CD14-positive monocyte (primary cell): ENCODE data around the gene SCRN2. TPM values are rescaled to one million over a fixed set of nuclear protein-coding genes. Genes with fewer than 3 reads are reported as not detected.

Experiments used
- DNase-seq, 3 donors: peaks; one replicate each; pipeline ENCODE4 v3.0.0-alpha.2; 2011 to 2022
- H2AFZ ChIP-seq: 2 replicates; pipeline ENCODE4 v1.6.0; 2012; ENCODE audit warnings: mild to moderate bottlenecking, low read depth, low read length, inconsistent platforms; ENCODE audit not compliant: insufficient read depth, poor library complexity, severe bottlenecking
- H3K27ac ChIP-seq, 2 donors: 1 replicate in 1 of 2; 2 replicates in 1 of 2; pipeline ENCODE4 v1.5.1; 2012 to 2013; ENCODE audit warnings: low read length in 2 of 2, control low read depth in 1 of 2, inconsistent platforms in 1 of 2, low read depth in 1 of 2, mild to moderate bottlenecking in 1 of 2
- H3K27me3 ChIP-seq, 2 donors: one replicate each; pipeline versions ENCODE4 v1.6.0 to v1.6.1; 2011 to 2013; ENCODE audit warnings: low read length in 2 of 2; ENCODE audit not compliant: control insufficient read depth in 2 of 2, insufficient read depth in 2 of 2
- H3K36me3 ChIP-seq, 2 donors: replicated peaks in 1 of 2; 1 replicate in 1 of 2; 2 replicates in 1 of 2; pipeline versions ENCODE4 v1.5.1 to v1.6.1; 2012 to 2013; ENCODE audit warnings: low read length in 2 of 2, control low read depth in 1 of 2, inconsistent platforms in 1 of 2, mild to moderate bottlenecking in 1 of 2; ENCODE audit not compliant: insufficient read depth in 2 of 2, control insufficient read depth in 1 of 2
- H3K4me1 ChIP-seq, 2 donors: 1 replicate in 1 of 2; 2 replicates in 1 of 2; pipeline versions ENCODE4 v1.5.1 to v1.6.1; 2012 to 2013; ENCODE audit warnings: low read length in 2 of 2, control low read depth in 1 of 2, inconsistent platforms in 1 of 2, mild to moderate bottlenecking in 1 of 2, moderate library complexity in 1 of 2; ENCODE audit not compliant: insufficient read depth in 2 of 2, control insufficient read depth in 1 of 2
- H3K4me2 ChIP-seq: replicated peaks from 2 replicates; pipeline ENCODE3; 2012; ENCODE audit warnings: low read length, moderate library complexity, mild to moderate bottlenecking; ENCODE audit not compliant: poor library complexity, severe bottlenecking; ENCODE audit errors: extremely low read depth
- H3K4me3 ChIP-seq, 3 experiments: fragments of 200-600 bp in 1 of 3; sonication (generic) in 1 of 3; replicated peaks in 1 of 3; 1 replicate in 2 of 3; 2 replicates in 1 of 3; pipeline ENCODE4 v1.5.1; 2011 to 2013; ENCODE audit warnings: low read length in 3 of 3, mild to moderate bottlenecking in 3 of 3, control low read depth in 2 of 3, low read depth in 2 of 3, inconsistent platforms in 1 of 3, moderate library complexity in 1 of 3
- H3K79me2 ChIP-seq: 2 replicates; pipeline ENCODE4 v1.6.0; 2012; ENCODE audit warnings: mild to moderate bottlenecking, control low read depth, inconsistent platforms, low read length, moderate library complexity; ENCODE audit not compliant: insufficient read depth
- H3K9ac ChIP-seq: 2 replicates; pipeline ENCODE4 v1.6.0; 2017; ENCODE audit warnings: low read length, mild to moderate bottlenecking; ENCODE audit not compliant: insufficient read depth, poor library complexity, severe bottlenecking
- H3K9me3 ChIP-seq, 2 donors: replicated peaks in 1 of 2; 1 replicate in 1 of 2; 2 replicates in 1 of 2; pipeline versions ENCODE4 v1.5.1 to v1.6.1; 2012 to 2013; ENCODE audit warnings: low read length in 2 of 2, control low read depth in 1 of 2; ENCODE audit not compliant: control insufficient read depth in 1 of 2, insufficient read depth in 1 of 2
- H4K20me1 ChIP-seq: 2 replicates; pipeline ENCODE4 v1.6.0; 2012; ENCODE audit warnings: mild to moderate bottlenecking, low read length, control low read depth, moderate library complexity; ENCODE audit not compliant: insufficient read depth
- H3K27ac Mint-ChIP-seq, 7 donors: one replicate each; pipeline ENCODE4 v1.8.0; 2020; ENCODE audit warnings: mild to moderate bottlenecking in 7 of 7, mixed read lengths in 7 of 7, moderate library complexity in 6 of 7, inconsistent platforms in 2 of 7
- H3K27me3 Mint-ChIP-seq, 3 donors: one replicate each; pipeline ENCODE4 v1.8.0; 2021 to 2022; ENCODE audit warnings: low read depth in 3 of 3, mild to moderate bottlenecking in 3 of 3, mixed read lengths in 3 of 3, moderate library complexity in 3 of 3, inconsistent platforms in 1 of 3
- H3K36me3 Mint-ChIP-seq, 2 donors: one replicate each; pipeline ENCODE4 v1.8.0; 2020; ENCODE audit warnings: mixed read lengths in 2 of 2, inconsistent platforms in 1 of 2, mild to moderate bottlenecking in 1 of 2
- H3K4me1 Mint-ChIP-seq: one replicate; pipeline ENCODE4 v1.8.0; 2020; ENCODE audit warnings: mild to moderate bottlenecking, mixed read lengths
- H3K4me3 Mint-ChIP-seq, 2 donors: one replicate each; pipeline ENCODE4 v1.8.0; 2020; ENCODE audit warnings: mild to moderate bottlenecking in 2 of 2, mixed read lengths in 2 of 2, moderate library complexity in 1 of 2
- H3K9me3 Mint-ChIP-seq, 7 donors: one replicate each; pipeline ENCODE4 v1.8.0; 2020 to 2022; ENCODE audit warnings: mixed read lengths in 7 of 7, mild to moderate bottlenecking in 6 of 7, moderate library complexity in 6 of 7, inconsistent platforms in 2 of 7
- CTCF ChIP-seq: fragments of 200-600 bp; IDR thresholded peaks from one replicate; pipeline ENCODE4 v1.8.0; 2022; ENCODE audit warnings: antibody characterized with exemption, mild to moderate bottlenecking
- WGBS: methylation state at CpG from one replicate; pipeline ENCODE4 v1.1.5; 2013; ENCODE audit warnings: missing lambda C conversion rate; ENCODE audit not compliant: insufficient coverage; 5-methylcytosine and 5-hydroxymethylcytosine counted together
- intact Hi-C, 2 donors: fragments of 100-400 bp; cut with micrococcal nuclease; formaldehyde crosslinking; loops; one replicate each; pipeline versions ENCODE4 v1.15.0 to v1.15.1; 2023
- polyA plus RNA-seq, 3 donors: library from polyadenylated mRNA; depleted of rRNA in 1 of 3; unstranded in 2 of 3; stranded (reverse) in 1 of 3; fragments of 300-500 nt in 2 of 3; fragments of >200 nt in 1 of 3; fragmentation: Illumina TruSeq in 2 of 3; gene quantifications; 1 replicate in 2 of 3; 2 replicates in 1 of 3; pipeline ENCODE4 v1.2.3, GENCODE V29; 2012 to 2021

SCRN2 gene
- polyA plus RNA-seq, 3 donors = 13.2 to 45.1 (median 14.5) TPM

DNA sequence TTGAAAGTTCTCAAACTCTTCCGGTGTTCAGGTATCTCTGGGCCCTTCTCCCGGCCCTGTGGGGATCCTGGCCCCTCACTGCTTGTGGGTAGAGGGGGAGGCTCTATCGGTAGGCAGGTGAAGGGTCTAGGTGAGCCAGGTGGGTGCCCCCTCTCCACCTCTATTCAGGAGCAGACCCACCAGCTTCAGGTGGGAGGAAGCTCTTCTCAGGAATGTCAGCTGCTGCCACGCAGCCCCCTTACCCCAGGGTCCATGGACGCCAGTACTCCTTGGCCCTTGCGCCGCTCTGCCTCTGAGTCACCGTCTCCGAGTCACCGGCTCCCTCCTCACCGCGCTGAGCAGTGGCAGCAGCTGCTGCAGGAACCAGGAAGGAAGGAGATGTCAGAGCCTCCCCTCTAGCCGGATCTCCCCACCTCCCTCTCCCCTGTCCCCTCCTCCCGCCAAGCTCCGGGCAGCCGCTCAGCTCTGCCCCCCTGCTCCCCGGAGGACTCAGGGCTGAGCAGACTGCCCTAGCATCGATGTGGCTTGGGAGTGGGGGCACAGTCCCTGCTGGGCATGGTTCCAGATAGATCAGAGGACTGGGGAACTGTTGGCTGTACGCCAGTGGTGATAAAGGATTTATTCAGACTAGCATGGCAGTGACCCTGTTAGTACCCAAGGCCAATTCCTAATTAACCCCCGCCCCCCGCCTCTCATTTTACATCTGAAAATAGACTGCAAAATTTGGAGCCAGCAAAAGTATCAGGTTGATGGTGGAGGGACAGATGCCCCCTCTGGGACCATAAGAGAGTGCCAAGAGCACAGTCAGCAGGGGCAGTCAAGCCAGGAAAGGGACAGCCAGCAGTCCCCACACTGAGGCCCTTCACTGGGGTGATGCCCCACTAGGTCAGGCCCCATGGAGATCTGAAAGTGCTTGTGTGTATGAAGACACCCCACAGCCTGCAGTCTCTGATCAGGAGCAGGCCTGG, 19.4 kb downstream of the SCRN2 start, which contains the start of gene OSBPL7:
OSBPL7 (minus strand) TSS at position 371 of the 968 bp plus-strand sequence. CDS start 1,516 bp downstream, outside the sequence.
- H3K9ac ChIP-seq = peak within 1 kb of the TSS; percentile 73
- Mint-ChIP-seq H3K36me3 (peaks cover 47 to 62% of the 10 kb centered on the region in 2 donors), H3K4me3 (peak within 1 kb of the TSS; percentile 81 to 93), H3K4me1 (peaks cover 29% of the 10 kb centered on the region), H3K27me3 (no peaks in the 10 kb centered on the region), H3K9me3 (no peaks in the 10 kb centered on the region), H3K27ac (peak within 1 kb of the TSS; percentile 79 to 88 (median 85))
- TF ChIP-seq CTCF = no peak
- H3K36me3 ChIP-seq = peaks cover 49 to 64% of the 10 kb centered on the region in 2 donors
- peak within 1 kb of the TSS; percentile 80 for H3K4me2 ChIP-seq
- H3K4me3 ChIP-seq = peak within 1 kb of the TSS; percentile 50 to 82 (median 51)
- H3K79me2 ChIP-seq = peaks cover 8% of the 10 kb centered on the region
- DNase-seq = peak; percentile 81 to 89 (median 84)
- intact Hi-C loops = no loop called here
- peak within 1 kb of the TSS; percentile 14 to 78 for H3K27ac ChIP-seq
- H3K27me3 ChIP-seq = no peaks in the 10 kb centered on the region
- H3K9me3 ChIP-seq = no peaks in the 10 kb centered on the region
- H3K4me1 ChIP-seq = peaks cover 22 to 25% of the 10 kb centered on the region in 2 donors
- H4K20me1 ChIP-seq = no peaks in the 10 kb centered on the region
- 0% methylated on average over 11 of the region's 21 CpGs for WGBS
- peak within 1 kb of the TSS; percentile 87 for H2AFZ ChIP-seq

GRCh38 chr17:47821031-47821423, 20.0 kb downstream of the SCRN2 start:
- H2AFZ ChIP-seq = peak overlapping the region; percentile 87
- peaks cover 8% of the 10 kb centered on the region for H3K79me2 ChIP-seq
- TF ChIP-seq CTCF = no peak

More at GRCh38 chr17:47821031-47821423, 20.0 kb downstream of the SCRN2 start:
- Mint-ChIP-seq H3K4me3 (peak overlapping the region; percentile 81 to 93), H3K27me3 (no peaks in the 10 kb centered on the region), H3K27ac (peak overlapping the region; percentile 45 to 88 (median 85)), H3K36me3 (peaks cover 47 to 62% of the 10 kb centered on the region in 2 donors), H3K9me3 (no peaks in the 10 kb centered on the region), H3K4me1 (peaks cover 29% of the 10 kb centered on the region)
- H3K4me3 ChIP-seq = peak overlapping the region; percentile 50 to 82 (median 51)
- H3K27me3 ChIP-seq = no peaks in the 10 kb centered on the region
- H3K27ac ChIP-seq = peak overlapping the region in 1 of 2 donors; percentile 78
- H3K36me3 ChIP-seq = peaks cover 49 to 64% of the 10 kb centered on the region in 2 donors
- no peak for DNase-seq
- H3K9ac ChIP-seq = peak overlapping the region; percentile 73
- 12% methylated on average over 4 of the region's 4 CpGs for WGBS
- H3K4me2 ChIP-seq = peak overlapping the region; percentile 80
- H3K4me1 ChIP-seq = peaks cover 22 to 25% of the 10 kb centered on the region in 2 donors
- H3K9me3 ChIP-seq = no peaks in the 10 kb centered on the region
- intact Hi-C loops = no loop called here
- H4K20me1 ChIP-seq = no peaks in the 10 kb centered on the region
